Testis (tissue), 2 donors: ENCODE measurements around the gene CALD1.

Experiments
- POLR2A ChIP-seq: fragments of 450-650 bp; IDR thresholded peaks from one replicate; pipeline ENCODE4 v1.6.1; 2017; ENCODE audit warnings: antibody characterized with exemption, mild to moderate bottlenecking, moderate library complexity
- TF ChIP-seq, protein P1 (sequence below), 3 experiments: fragments of 450-650 bp in 2 of 3; fragments of 200-600 bp in 1 of 3; sonication (generic) in 1 of 3; IDR thresholded peaks; one replicate each; pipeline ENCODE4 v1.5.1; 2016 to 2019; ENCODE audit warnings: antibody characterized with exemption in 3 of 3, mild to moderate bottlenecking in 2 of 3, moderate library complexity in 1 of 3

DNA sequence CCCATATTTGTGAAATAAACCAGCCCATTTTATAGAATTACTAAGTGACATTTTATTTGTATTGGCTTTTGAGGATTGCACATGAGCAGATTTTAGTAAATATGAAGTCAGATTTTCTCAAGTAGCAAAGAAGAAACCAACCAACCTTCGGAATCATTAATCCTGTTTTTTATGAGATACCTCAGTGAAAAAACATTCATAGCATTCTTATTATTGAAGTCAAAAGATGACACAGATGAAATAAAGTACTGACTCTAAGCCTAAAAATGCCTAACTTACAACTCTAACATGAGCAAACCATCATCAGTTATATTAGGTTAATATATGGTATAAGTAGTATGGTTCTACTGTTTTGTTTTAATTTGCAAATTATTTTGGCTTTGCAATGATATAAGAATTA is 147.0 kb downstream of the CALD1 start:
- TF ChIP-seq, protein P1, sequence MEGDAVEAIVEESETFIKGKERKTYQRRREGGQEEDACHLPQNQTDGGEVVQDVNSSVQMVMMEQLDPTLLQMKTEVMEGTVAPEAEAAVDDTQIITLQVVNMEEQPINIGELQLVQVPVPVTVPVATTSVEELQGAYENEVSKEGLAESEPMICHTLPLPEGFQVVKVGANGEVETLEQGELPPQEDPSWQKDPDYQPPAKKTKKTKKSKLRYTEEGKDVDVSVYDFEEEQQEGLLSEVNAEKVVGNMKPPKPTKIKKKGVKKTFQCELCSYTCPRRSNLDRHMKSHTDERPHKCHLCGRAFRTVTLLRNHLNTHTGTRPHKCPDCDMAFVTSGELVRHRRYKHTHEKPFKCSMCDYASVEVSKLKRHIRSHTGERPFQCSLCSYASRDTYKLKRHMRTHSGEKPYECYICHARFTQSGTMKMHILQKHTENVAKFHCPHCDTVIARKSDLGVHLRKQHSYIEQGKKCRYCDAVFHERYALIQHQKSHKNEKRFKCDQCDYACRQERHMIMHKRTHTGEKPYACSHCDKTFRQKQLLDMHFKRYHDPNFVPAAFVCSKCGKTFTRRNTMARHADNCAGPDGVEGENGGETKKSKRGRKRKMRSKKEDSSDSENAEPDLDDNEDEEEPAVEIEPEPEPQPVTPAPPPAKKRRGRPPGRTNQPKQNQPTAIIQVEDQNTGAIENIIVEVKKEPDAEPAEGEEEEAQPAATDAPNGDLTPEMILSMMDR (IDR thresholded peaks at IDR 0.05), result no peak
- no peak for TF ChIP-seq POLR2A
